HepG2 (cell line): Measurements from ENCODE around the gene SALL2. TPM values are rescaled to one million over a fixed set of nuclear protein-coding genes. Genes with fewer than 3 reads are reported as not detected.
A peak's percentile ranks its signal among the peaks of the same experiment; 100 is the strongest.

Source experiments
- FOXK1 ChIP-seq: sonication (generic); formaldehyde crosslinking; IDR thresholded peaks from 2 replicates; pipeline ENCODE4 v1.4.0; 2020; ENCODE audit warnings: low read depth, missing genetic modification reagents, borderline replicate concordance
- FUBP1 ChIP-seq: sonication (generic); formaldehyde crosslinking; IDR thresholded peaks from 2 replicates; pipeline ENCODE4 v1.5.1; 2020; ENCODE audit warnings: missing genetic modification reagents, mild to moderate bottlenecking, borderline replicate concordance
- HNF4A ChIP-seq: sonication (generic); formaldehyde crosslinking; IDR thresholded peaks from 2 replicates; pipeline ENCODE4 v1.4.0; 2020; ENCODE audit warnings: missing genetic modification reagents
- MIXL1 ChIP-seq: IDR thresholded peaks from 2 replicates; pipeline ENCODE4 v1.6.1; 2016
- NFIC ChIP-seq: IDR thresholded peaks from 2 replicates; pipeline ENCODE4 v1.6.1; 2012; ENCODE audit warnings: mild to moderate bottlenecking, low read length, inconsistent platforms
- PRDM15 ChIP-seq: sonication (generic); formaldehyde crosslinking; IDR thresholded peaks from 2 replicates; pipeline ENCODE4 v1.4.0; 2020; ENCODE audit warnings: missing genetic modification reagents
- SMC3 ChIP-seq: IDR thresholded peaks from 2 replicates; pipeline ENCODE4 v1.6.1; 2011; ENCODE audit warnings: low read length, improper control_type of control experiment
- STAT6 ChIP-seq: sonication (generic); formaldehyde crosslinking; IDR thresholded peaks from 2 replicates; pipeline ENCODE4 v1.4.0; 2020; ENCODE audit warnings: missing genetic modification reagents, mild to moderate bottlenecking, borderline replicate concordance
- TBP ChIP-seq: sonication (generic); formaldehyde crosslinking; IDR thresholded peaks from 2 replicates; pipeline ENCODE4 v1.5.0; 2020; ENCODE audit warnings: missing genetic modification reagents
- polyA plus RNA-seq, 8 experiments: library from polyadenylated mRNA; depleted of rRNA in 3 of 8; stranded (reverse) in 7 of 8; unstranded in 1 of 8; fragments of >200 nt; fragmentation: Illumina TruSeq in 4 of 8; extraction: Trizol in 4 of 8; gene quantifications; 2 replicates each; pipeline versions ENCODE4 v1.2.1 to v1.2.3, GENCODE V29; 2011 to 2016; ENCODE audit warnings: low read depth in 4 of 8, missing spikeins in 1 of 8, mixed read lengths in 1 of 8; ENCODE audit not compliant: insufficient read depth in 1 of 8
- total RNA-seq, 5 experiments: library from RNA; depleted of rRNA; stranded (reverse); fragments of >200 nt; fragmentation: Illumina TruSeq; extraction: Trizol; gene quantifications; 2 replicates each; pipeline ENCODE4 v1.2.3, GENCODE V29; 2016; ENCODE audit warnings: low read depth in 1 of 5
- TF ChIP-seq, protein P1 (sequence below): IDR thresholded peaks from 2 replicates; pipeline ENCODE4 v1.6.1; 2016; ENCODE audit warnings: low read depth, missing genetic modification reagents, missing compliant biosample characterization
- TF ChIP-seq, protein P2 (sequence below): conservative IDR thresholded peaks from 2 replicates; pipeline ENCODE4 v1.6.1; 2018; ENCODE audit warnings: missing genetic modification reagents
- TF ChIP-seq, protein P3 (sequence below): IDR thresholded peaks from 2 replicates; pipeline ENCODE4 v1.6.1; 2016

Gene SALL2
- total and polyA plus RNA-seq, 2 of the 13 experiments (the other 11 are each of a cell fraction or from before 2014, with no cell fraction given): 4.9 to 5.8 TPM

DNA sequence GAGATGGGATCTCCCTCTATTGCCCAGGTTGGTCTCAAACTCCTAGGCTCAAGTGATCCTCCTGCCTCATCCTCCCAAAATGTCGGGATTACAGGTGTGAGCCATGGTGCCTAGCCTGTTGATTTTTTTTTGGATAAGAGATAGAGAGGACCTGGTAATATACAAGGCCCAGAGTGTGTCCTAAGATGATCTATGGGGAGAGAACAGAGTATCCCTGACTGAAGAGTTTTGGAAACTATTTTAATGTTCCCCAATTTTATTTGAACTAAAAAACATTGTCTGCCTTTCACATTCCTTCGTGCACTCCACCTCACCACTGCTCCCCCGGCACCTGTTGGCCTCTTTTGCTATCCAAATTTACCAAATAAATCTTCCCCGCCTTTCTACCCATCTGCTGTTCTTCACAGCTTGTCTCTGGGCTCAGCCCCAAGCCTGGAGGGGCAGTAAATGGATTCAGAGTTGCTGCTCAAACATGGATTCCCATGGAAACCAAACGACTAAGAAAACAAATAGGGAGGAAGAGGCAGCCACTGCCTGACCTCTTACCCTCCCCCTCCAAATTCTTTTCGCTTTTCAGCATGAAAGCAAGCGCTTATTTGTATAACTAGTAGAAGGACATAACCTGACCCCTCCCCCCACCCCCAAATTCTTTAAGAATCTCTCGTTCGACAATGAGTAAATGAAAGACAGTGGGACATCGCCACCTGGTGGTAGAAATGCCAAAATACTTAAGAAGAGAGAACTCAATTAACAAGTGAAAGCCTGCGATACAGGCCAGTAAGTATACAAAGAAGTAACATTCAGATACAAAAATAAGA, 31.1 kb upstream of the SALL2 start (continued):
- no peak for TF ChIP-seq PRDM15 (CRISPR knock-in tag)
- no peak for TF ChIP-seq NFIC
- TF ChIP-seq, protein P1, sequence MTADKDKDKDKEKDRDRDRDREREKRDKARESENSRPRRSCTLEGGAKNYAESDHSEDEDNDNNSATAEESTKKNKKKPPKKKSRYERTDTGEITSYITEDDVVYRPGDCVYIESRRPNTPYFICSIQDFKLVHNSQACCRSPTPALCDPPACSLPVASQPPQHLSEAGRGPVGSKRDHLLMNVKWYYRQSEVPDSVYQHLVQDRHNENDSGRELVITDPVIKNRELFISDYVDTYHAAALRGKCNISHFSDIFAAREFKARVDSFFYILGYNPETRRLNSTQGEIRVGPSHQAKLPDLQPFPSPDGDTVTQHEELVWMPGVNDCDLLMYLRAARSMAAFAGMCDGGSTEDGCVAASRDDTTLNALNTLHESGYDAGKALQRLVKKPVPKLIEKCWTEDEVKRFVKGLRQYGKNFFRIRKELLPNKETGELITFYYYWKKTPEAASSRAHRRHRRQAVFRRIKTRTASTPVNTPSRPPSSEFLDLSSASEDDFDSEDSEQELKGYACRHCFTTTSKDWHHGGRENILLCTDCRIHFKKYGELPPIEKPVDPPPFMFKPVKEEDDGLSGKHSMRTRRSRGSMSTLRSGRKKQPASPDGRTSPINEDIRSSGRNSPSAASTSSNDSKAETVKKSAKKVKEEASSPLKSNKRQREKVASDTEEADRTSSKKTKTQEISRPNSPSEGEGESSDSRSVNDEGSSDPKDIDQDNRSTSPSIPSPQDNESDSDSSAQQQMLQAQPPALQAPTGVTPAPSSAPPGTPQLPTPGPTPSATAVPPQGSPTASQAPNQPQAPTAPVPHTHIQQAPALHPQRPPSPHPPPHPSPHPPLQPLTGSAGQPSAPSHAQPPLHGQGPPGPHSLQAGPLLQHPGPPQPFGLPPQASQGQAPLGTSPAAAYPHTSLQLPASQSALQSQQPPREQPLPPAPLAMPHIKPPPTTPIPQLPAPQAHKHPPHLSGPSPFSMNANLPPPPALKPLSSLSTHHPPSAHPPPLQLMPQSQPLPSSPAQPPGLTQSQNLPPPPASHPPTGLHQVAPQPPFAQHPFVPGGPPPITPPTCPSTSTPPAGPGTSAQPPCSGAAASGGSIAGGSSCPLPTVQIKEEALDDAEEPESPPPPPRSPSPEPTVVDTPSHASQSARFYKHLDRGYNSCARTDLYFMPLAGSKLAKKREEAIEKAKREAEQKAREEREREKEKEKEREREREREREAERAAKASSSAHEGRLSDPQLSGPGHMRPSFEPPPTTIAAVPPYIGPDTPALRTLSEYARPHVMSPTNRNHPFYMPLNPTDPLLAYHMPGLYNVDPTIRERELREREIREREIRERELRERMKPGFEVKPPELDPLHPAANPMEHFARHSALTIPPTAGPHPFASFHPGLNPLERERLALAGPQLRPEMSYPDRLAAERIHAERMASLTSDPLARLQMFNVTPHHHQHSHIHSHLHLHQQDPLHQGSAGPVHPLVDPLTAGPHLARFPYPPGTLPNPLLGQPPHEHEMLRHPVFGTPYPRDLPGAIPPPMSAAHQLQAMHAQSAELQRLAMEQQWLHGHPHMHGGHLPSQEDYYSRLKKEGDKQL: no peak
- no peak for TF ChIP-seq FUBP1 (CRISPR knock-in tag)
- TF ChIP-seq HNF4A (CRISPR knock-in tag): peak; percentile 15; the same call in 1 of the 2 replicates
- TF ChIP-seq, protein P2, sequence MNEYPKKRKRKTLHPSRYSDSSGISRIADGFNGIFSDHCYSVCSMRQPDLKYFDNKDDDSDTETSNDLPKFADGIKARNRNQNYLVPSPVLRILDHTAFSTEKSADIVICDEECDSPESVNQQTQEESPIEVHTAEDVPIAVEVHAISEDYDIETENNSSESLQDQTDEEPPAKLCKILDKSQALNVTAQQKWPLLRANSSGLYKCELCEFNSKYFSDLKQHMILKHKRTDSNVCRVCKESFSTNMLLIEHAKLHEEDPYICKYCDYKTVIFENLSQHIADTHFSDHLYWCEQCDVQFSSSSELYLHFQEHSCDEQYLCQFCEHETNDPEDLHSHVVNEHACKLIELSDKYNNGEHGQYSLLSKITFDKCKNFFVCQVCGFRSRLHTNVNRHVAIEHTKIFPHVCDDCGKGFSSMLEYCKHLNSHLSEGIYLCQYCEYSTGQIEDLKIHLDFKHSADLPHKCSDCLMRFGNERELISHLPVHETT (CRISPR knock-in tag): no peak
- TF ChIP-seq STAT6: no peak
- no peak for TF ChIP-seq FOXK1 (CRISPR knock-in tag)
- TF ChIP-seq SMC3: peak; percentile 96
- TF ChIP-seq, protein P3, sequence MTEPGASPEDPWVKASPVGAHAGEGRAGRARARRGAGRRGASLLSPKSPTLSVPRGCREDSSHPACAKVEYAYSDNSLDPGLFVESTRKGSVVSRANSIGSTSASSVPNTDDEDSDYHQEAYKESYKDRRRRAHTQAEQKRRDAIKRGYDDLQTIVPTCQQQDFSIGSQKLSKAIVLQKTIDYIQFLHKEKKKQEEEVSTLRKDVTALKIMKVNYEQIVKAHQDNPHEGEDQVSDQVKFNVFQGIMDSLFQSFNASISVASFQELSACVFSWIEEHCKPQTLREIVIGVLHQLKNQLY (CRISPR knock-in tag): no peak
- TF ChIP-seq MIXL1: peak; percentile 87
- no peak for TF ChIP-seq TBP (CRISPR knock-in tag)
